ENCODE measurements around the gene XRN2.

The XRN2 gene

GRCh38 chr20:21391185-21391971 lies 88.2 kb downstream of the XRN2 start:
- Mint-ChIP-seq H3K27ac (no peak overlapping the region), H3K4me3 (peak overlapping the region in 1 of 2 donors; percentile 45), H3K4me1 (ENCODE audit: low read depth in 2 of 2) (peaks cover 10% of the 10 kb centered on the region in 2 donors), H3K36me3 (ENCODE audit: insufficient read depth) (peaks cover 16% of the 10 kb centered on the region), H3K9me3 (no peaks in the 10 kb centered on the region), H3K27me3 (peaks cover 28 to 40% of the 10 kb centered on the region in 2 donors)
- ATAC-seq (replicated peaks) = peak; percentile 26
- no peak for DNase-seq

GRCh38 chr20:21391972-21392352 lies 88.8 kb downstream of the XRN2 start:
- DNase-seq = no peak
- peak overlapping the region in 1 of 2 donors; percentile 45 for H3K4me3 Mint-ChIP-seq
- H3K27ac Mint-ChIP-seq = no peak overlapping the region
- H3K9me3 Mint-ChIP-seq = no peaks in the 10 kb centered on the region
- H3K27me3 Mint-ChIP-seq = peaks cover 28 to 40% of the 10 kb centered on the region in 2 donors
- H3K4me1 Mint-ChIP-seq (ENCODE audit: low read depth in 2 of 2) = peaks cover 10% of the 10 kb centered on the region in 2 donors
- no peak for ATAC-seq (replicated peaks)
- H3K36me3 Mint-ChIP-seq (ENCODE audit: insufficient read depth) = peaks cover 10% of the 10 kb centered on the region

GRCh38 chr20:21393166-21393565 lies 90.0 kb downstream of the XRN2 start:
- peaks cover 15% of the 10 kb centered on the region for H3K36me3 Mint-ChIP-seq (ENCODE audit: insufficient read depth)
- H3K27me3 Mint-ChIP-seq = peaks cover 36 to 50% of the 10 kb centered on the region in 2 donors
- peaks cover 10% of the 10 kb centered on the region in 2 donors for H3K4me1 Mint-ChIP-seq (ENCODE audit: low read depth in 2 of 2)
- H3K27ac Mint-ChIP-seq = no peak overlapping the region
- ATAC-seq (replicated peaks) (no peak), DNase-seq (no peak)
- no peaks in the 10 kb centered on the region for H3K9me3 Mint-ChIP-seq
- H3K4me3 Mint-ChIP-seq = no peak overlapping the region

GRCh38 chr20:21393816-21394519 lies 90.8 kb downstream of the XRN2 start:
- H3K27me3 Mint-ChIP-seq = peaks cover 44 to 58% of the 10 kb centered on the region in 2 donors
- peaks cover 10% of the 10 kb centered on the region in 2 donors for H3K4me1 Mint-ChIP-seq (ENCODE audit: low read depth in 2 of 2)
- H3K27ac Mint-ChIP-seq = no peak overlapping the region
- DNase-seq (no peak), ATAC-seq (replicated peaks) (no peak)
- H3K36me3 Mint-ChIP-seq (ENCODE audit: insufficient read depth) = peaks cover 15% of the 10 kb centered on the region
- no peaks in the 10 kb centered on the region for H3K9me3 Mint-ChIP-seq
- H3K4me3 Mint-ChIP-seq = no peak overlapping the region

- Mint-ChIP-seq H3K27ac (no peak overlapping the region), H3K27me3 (peaks cover 50 to 63% of the 10 kb centered on the region in 2 donors), H3K9me3 (no peaks in the 10 kb centered on the region), H3K36me3 (ENCODE audit: insufficient read depth) (peaks cover 15% of the 10 kb centered on the region), H3K4me3 (no peak overlapping the region), H3K4me1 (ENCODE audit: low read depth in 2 of 2) (peaks cover 10% of the 10 kb centered on the region in 2 donors)
- no peak for ATAC-seq (replicated peaks)
- DNase-seq = no peak
These were observed 91.4 kb downstream of the XRN2 start for GRCh38 chr20:21394551-21394950.

- DNase-seq = no peak
- H3K27ac Mint-ChIP-seq = no peak overlapping the region
- peaks cover 10% of the 10 kb centered on the region in 2 donors for H3K4me1 Mint-ChIP-seq (ENCODE audit: low read depth in 2 of 2)
- peak overlapping the region; percentile 23 to 43 for H3K4me3 Mint-ChIP-seq
- H3K9me3 Mint-ChIP-seq = no peaks in the 10 kb centered on the region
- ATAC-seq (replicated peaks) = no peak
- H3K27me3 Mint-ChIP-seq = peaks cover 55 to 64% of the 10 kb centered on the region in 2 donors
- H3K36me3 Mint-ChIP-seq (ENCODE audit: insufficient read depth) = peaks cover 14% of the 10 kb centered on the region
These were observed 92.0 kb downstream of the XRN2 start for GRCh38 chr20:21395051-21395665.

GRCh38 chr20:21395666-21396598 lies 92.8 kb downstream of the XRN2 start:
- peak; percentile 82 for ATAC-seq (replicated peaks)
- no peak overlapping the region for H3K27ac Mint-ChIP-seq
- peaks cover 10% of the 10 kb centered on the region in 2 donors for H3K4me1 Mint-ChIP-seq (ENCODE audit: low read depth in 2 of 2)
- H3K27me3 Mint-ChIP-seq = peaks cover 62 to 70% of the 10 kb centered on the region in 2 donors
- no peaks in the 10 kb centered on the region for H3K9me3 Mint-ChIP-seq
- DNase-seq = peak; percentile 21 to 47 (median 37)
- peaks cover 11% of the 10 kb centered on the region for H3K36me3 Mint-ChIP-seq (ENCODE audit: insufficient read depth)
- H3K4me3 Mint-ChIP-seq = peak overlapping the region; percentile 37 to 43

GRCh38 chr20:21396599-21397340 lies 93.6 kb downstream of the XRN2 start:
- Mint-ChIP-seq H3K4me1 (ENCODE audit: low read depth in 2 of 2) (peaks cover 8% of the 10 kb centered on the region in 2 donors), H3K27me3 (peaks cover 69 to 72% of the 10 kb centered on the region in 2 donors), H3K9me3 (no peaks in the 10 kb centered on the region), H3K27ac (no peak overlapping the region), H3K36me3 (ENCODE audit: insufficient read depth) (peaks cover 10% of the 10 kb centered on the region), H3K4me3 (no peak overlapping the region)
- DNase-seq (no peak), ATAC-seq (replicated peaks) (peak; percentile 39)

- Mint-ChIP-seq H3K36me3 (ENCODE audit: insufficient read depth) (peaks cover 6% of the 10 kb centered on the region), H3K27me3 (peaks cover 69 to 72% of the 10 kb centered on the region in 2 donors), H3K4me3 (peak within 1 kb of the TSS; percentile 59 to 67), H3K9me3 (no peaks in the 10 kb centered on the region), H3K4me1 (ENCODE audit: low read depth in 2 of 2) (peaks cover 4 to 5% of the 10 kb centered on the region in 2 donors), H3K27ac (peak within 1 kb of the TSS in 1 of 2 donors; percentile 65)
- no peak for DNase-seq
- ATAC-seq (replicated peaks) = no peak
These were observed 94.4 kb downstream of the XRN2 start, which contains the start of gene NKX2-4 for GRCh38 chr20:21397341-21398108. Gene NKX2-4, minus strand, starts transcription at chr20:21397526. Its CDS starts 127 bp downstream, at chr20:21397399.

GRCh38 chr20:21398109-21399004 lies 95.2 kb downstream of the XRN2 start:
- ATAC-seq (replicated peaks) (no peak), DNase-seq (no peak)
- Mint-ChIP-seq H3K36me3 (ENCODE audit: insufficient read depth) (peaks cover 6% of the 10 kb centered on the region), H3K27ac (peak overlapping the region in 1 of 2 donors; percentile 65), H3K9me3 (no peaks in the 10 kb centered on the region), H3K4me1 (ENCODE audit: low read depth in 2 of 2) (peaks cover 4 to 5% of the 10 kb centered on the region in 2 donors), H3K27me3 (peaks cover 66 to 72% of the 10 kb centered on the region in 2 donors), H3K4me3 (peak overlapping the region; percentile 59 to 67)

GRCh38 chr20:21399005-21399475 lies 95.9 kb downstream of the XRN2 start:
- Mint-ChIP-seq H3K27me3 (peaks cover 67 to 69% of the 10 kb centered on the region in 2 donors), H3K27ac (no peak overlapping the region), H3K4me3 (no peak overlapping the region), H3K36me3 (ENCODE audit: insufficient read depth) (peaks cover 6% of the 10 kb centered on the region), H3K9me3 (no peaks in the 10 kb centered on the region), H3K4me1 (ENCODE audit: low read depth in 2 of 2) (peaks cover 4 to 5% of the 10 kb centered on the region in 2 donors)
- ATAC-seq (replicated peaks) (no peak), DNase-seq (no peak)

Data from effector memory CD8-positive, alpha-beta T cell (primary cell).